ENCODE measurements around the gene MAPKAP1. TPM values are rescaled to one million over a fixed set of nuclear protein-coding genes. Genes with fewer than 3 reads are reported as not detected.

The MAPKAP1 gene
- total and polyA plus RNA-seq, 4 donors, result 32.2 to 58.4 (median 56.1) TPM

DNA sequence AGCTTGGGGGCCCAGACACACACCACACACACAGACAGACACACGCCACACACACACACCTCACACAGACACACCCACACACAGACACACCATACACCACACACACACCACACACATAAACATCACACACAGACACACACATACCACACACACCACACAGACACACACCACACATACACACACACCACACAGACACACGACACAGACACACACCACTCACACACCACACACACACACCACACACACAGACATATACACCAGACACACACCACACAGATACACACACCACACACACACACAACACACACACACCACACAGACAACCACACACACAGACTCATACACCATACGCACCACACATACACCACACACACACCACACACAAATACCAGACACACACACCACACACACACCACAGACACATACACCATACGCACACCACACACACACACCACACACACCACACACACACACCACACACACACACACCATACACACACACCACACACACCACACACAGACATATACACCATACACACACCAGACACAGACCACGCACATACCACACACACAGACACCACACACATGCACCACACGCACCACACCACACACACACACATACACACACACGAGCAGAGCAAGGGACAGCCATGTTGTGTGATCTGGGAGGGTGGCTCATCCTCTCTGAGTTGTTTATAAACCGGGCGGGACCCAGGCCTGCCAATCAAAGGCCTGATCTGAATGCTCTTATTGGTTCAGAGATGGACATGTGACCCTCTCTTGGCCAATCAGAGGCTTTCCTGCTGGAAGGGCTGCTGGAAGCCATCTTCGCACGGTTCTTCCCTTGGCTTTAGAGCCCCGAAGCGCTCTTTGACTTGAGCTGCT, 297.1 kb downstream of the MAPKAP1 start:
- 88% methylated on average over 13 of the region's 13 CpGs for WGBS, 2 donors
- no peaks in the 10 kb centered on the region for H3K27me3 ChIP-seq (ENCODE audit: control insufficient read depth in 1 of 2, insufficient read depth in 2 of 2, low read length in 1 of 2)
- H3K4me3 ChIP-seq (ENCODE audit: low read length in 2 of 2), result no peak overlapping the region
- intact Hi-C loops (cut with DNase I), result loop anchor here (2.0 to 5.0 kb wide), 5 partner anchors 221 to 987 kb away; no protein-coding TSS in a partner anchor
- no peaks in the 10 kb centered on the region for H3K4me1 ChIP-seq (ENCODE audit: control insufficient read depth in 1 of 2, insufficient read depth in 2 of 2, low read length in 2 of 2)
- no peaks in the 10 kb centered on the region for H3K36me3 ChIP-seq (ENCODE audit: control insufficient read depth in 1 of 2, insufficient read depth in 2 of 2, low read length in 1 of 2)
- no peak overlapping the region for H3K27ac ChIP-seq (ENCODE audit: low read depth in 1 of 2, low read length in 2 of 2)
- no peak for ATAC-seq (ENCODE audit: low FRiP score)
- no peaks in the 10 kb centered on the region for H3K9me3 ChIP-seq (ENCODE audit: control insufficient read depth, low read length)
- DNase-seq, result peak in 1 of 2 donors; percentile 38

DNA sequence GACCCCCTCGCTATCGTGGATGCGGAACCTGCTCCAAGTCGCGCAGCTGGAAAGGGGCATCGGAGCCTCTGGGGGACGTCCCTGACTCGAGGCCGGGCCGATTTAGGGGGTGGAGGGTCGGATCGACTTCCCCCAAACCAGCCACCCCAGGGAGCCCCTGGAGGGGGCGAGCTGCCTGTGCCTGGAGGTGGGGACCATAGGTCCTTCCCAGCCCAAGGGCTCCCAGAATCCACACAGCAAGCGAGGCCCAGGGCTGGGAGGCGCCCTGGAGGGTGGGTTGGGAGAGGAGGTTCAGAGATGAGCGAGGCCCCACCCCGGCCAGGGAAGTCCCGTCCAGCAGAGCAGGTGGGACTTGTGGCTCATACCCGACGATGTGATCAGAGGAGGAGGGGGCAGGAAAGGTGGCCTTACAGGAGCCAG, 297.8 kb downstream of the MAPKAP1 start:
- Histone ChIP-seq H3K4me3 (ENCODE audit: low read length in 2 of 2) (no peak overlapping the region), H3K9me3 (ENCODE audit: control insufficient read depth, low read length) (no peaks in the 10 kb centered on the region), H3K27me3 (ENCODE audit: control insufficient read depth in 1 of 2, insufficient read depth in 2 of 2, low read length in 1 of 2) (no peaks in the 10 kb centered on the region), H3K36me3 (ENCODE audit: control insufficient read depth in 1 of 2, insufficient read depth in 2 of 2, low read length in 1 of 2) (no peaks in the 10 kb centered on the region), H3K4me1 (ENCODE audit: control insufficient read depth in 1 of 2, insufficient read depth in 2 of 2, low read length in 2 of 2) (no peaks in the 10 kb centered on the region), H3K27ac (ENCODE audit: low read depth in 1 of 2, low read length in 2 of 2) (no peak overlapping the region)
- DNase-seq (peak in 1 of 2 donors; percentile 25), ATAC-seq (ENCODE audit: low FRiP score) (no peak)
- WGBS, 2 donors, result 87 to 89% methylated on average over 20 of the region's 20 CpGs
- intact Hi-C loops (cut with DNase I), result loop anchor here (2.0 to 5.0 kb wide), 5 partner anchors 222 to 988 kb away; no protein-coding TSS in a partner anchor

DNA sequence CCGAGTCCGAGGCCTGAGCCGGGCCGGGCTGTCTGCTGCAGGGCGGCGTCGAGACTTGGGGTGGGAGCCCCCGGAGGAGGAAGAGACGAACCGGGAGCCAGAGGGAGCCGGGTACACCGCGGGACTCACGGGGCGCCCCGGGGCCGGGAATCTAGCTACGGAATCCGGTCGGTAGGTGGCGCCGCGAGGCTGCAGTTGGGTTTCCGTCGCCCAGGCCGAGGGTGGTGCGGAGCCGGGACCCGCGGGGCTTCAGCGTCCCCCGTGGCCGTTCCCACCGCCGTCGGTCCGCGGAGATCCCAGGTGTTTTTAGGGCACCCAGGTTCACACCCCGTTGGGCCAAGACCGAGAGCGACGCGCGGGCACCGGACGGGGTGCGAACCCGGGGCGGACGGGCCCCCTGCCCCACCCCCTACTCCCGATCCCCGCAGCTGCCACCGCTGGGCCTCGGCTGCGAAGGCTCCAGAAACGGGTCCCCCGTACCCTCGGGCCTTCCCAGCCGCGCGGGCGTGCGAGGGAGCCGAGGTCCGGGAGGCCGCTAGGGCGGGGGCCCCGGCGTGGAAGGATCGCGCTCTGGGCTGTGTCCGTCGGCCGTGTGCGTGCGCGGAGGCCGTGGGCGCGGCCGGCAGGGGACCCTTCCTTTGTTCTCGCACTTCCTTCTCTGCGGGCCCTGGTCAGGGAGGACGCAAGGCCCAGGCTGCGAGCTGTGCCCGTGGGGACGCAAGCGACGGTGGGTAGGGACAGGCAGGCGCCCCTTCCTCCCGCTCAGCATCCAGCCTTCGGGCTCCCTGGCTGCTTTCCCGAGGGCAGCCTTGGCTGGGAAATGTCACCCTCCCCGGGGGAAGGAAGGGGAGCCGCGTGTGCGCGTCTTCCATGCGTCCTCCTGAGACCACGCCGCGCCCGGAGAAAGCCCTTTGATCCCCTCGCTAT, 298.8 kb downstream of the MAPKAP1 start:
- intact Hi-C loops (cut with DNase I), result loop anchor here (2.0 to 5.0 kb wide), 5 partner anchors 223 to 989 kb away; no protein-coding TSS in a partner anchor
- 4 to 5% methylated on average over 90 to 104 of the region's 104 CpGs for WGBS, 2 donors
- ATAC-seq (ENCODE audit: low FRiP score), result peak; percentile 87
- Histone ChIP-seq H3K9me3 (ENCODE audit: control insufficient read depth, low read length) (no peaks in the 10 kb centered on the region), H3K27ac (ENCODE audit: low read depth in 1 of 2, low read length in 2 of 2) (no peak overlapping the region), H3K4me1 (ENCODE audit: control insufficient read depth in 1 of 2, insufficient read depth in 2 of 2, low read length in 2 of 2) (no peaks in the 10 kb centered on the region), H3K36me3 (ENCODE audit: control insufficient read depth in 1 of 2, insufficient read depth in 2 of 2, low read length in 1 of 2) (no peaks in the 10 kb centered on the region), H3K4me3 (ENCODE audit: low read length in 2 of 2) (peak overlapping the region in 1 of 2 donors; percentile 19), H3K27me3 (ENCODE audit: control insufficient read depth in 1 of 2, insufficient read depth in 2 of 2, low read length in 1 of 2) (no peaks in the 10 kb centered on the region)
- DNase-seq, result peak; percentile 82 to 95

DNA sequence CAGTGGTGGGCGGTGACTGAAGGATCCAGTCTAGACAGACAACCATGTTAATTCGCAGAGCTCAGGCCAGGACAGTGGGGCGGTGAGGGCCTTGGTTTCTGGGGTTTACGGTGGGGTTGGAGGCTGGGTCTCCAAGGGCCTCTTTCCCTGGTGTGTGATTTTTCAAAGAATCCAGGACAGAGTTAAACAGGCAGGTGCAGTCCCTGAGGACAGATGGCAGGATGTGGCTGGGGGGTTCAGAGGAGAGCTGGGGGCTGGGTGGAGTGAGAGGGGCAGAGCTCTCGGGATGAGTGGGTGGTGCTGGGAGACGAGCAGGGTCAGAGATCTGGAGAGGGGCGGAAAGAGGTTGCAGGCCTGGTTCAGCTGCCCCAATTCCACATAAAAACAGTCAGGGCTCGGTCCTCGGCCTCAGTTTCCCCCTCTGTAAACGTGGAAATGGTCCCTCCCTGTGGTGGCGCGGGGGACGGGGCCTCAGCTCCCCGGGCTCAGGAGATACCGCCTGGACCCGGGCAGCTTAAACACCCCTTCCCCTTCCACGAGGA, 299.5 kb downstream of the MAPKAP1 start:
- no peaks in the 10 kb centered on the region for H3K9me3 ChIP-seq (ENCODE audit: control insufficient read depth, low read length)
- no peak overlapping the region for H3K4me3 ChIP-seq (ENCODE audit: low read length in 2 of 2)
- H3K27ac ChIP-seq (ENCODE audit: low read depth in 1 of 2, low read length in 2 of 2), result no peak overlapping the region
- ATAC-seq (ENCODE audit: low FRiP score), result peak; percentile 2
- H3K36me3 ChIP-seq (ENCODE audit: control insufficient read depth in 1 of 2, insufficient read depth in 2 of 2, low read length in 1 of 2), result no peaks in the 10 kb centered on the region
- no peaks in the 10 kb centered on the region for H3K27me3 ChIP-seq (ENCODE audit: control insufficient read depth in 1 of 2, insufficient read depth in 2 of 2, low read length in 1 of 2)
- 36 to 45% methylated on average over 12 to 17 of the region's 17 CpGs for WGBS, 2 donors
- intact Hi-C loops (cut with DNase I), result loop anchor here (5.0 kb wide), 3 partner anchors 225 to 990 kb away; no protein-coding TSS in a partner anchor
- DNase-seq, result peak in 1 of 2 donors; percentile 44
- H3K4me1 ChIP-seq (ENCODE audit: control insufficient read depth in 1 of 2, insufficient read depth in 2 of 2, low read length in 2 of 2), result no peaks in the 10 kb centered on the region

DNA sequence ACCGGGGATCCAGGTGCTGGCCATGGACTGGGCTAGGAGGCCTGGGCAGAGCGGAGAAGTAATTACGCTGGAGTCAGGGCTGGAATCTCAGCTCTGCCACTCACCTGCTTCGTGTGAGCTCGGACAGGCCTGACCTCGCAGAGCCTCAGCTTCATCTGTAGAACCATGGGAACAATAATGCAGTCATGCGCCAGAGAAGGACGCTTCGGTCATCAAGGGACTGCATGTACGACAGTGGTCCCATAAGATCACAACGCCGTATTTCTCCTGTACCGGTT, 300.3 kb downstream of the MAPKAP1 start:
- DNase-seq (no peak), ATAC-seq (ENCODE audit: low FRiP score) (no peak)
- no peak overlapping the region for H3K4me3 ChIP-seq (ENCODE audit: low read length in 2 of 2)
- H3K4me1 ChIP-seq (ENCODE audit: control insufficient read depth in 1 of 2, insufficient read depth in 2 of 2, low read length in 2 of 2), result no peaks in the 10 kb centered on the region
- H3K9me3 ChIP-seq (ENCODE audit: control insufficient read depth, low read length), result no peaks in the 10 kb centered on the region
- H3K36me3 ChIP-seq (ENCODE audit: control insufficient read depth in 1 of 2, insufficient read depth in 2 of 2, low read length in 1 of 2), result no peaks in the 10 kb centered on the region
- no peaks in the 10 kb centered on the region for H3K27me3 ChIP-seq (ENCODE audit: control insufficient read depth in 1 of 2, insufficient read depth in 2 of 2, low read length in 1 of 2)
- WGBS, 2 donors, result 96% methylated on average over 13 of the region's 13 CpGs
- intact Hi-C loops (cut with DNase I), result loop anchor here (5.0 kb wide), 3 partner anchors 226 to 991 kb away; no protein-coding TSS in a partner anchor
- no peak overlapping the region for H3K27ac ChIP-seq (ENCODE audit: low read depth in 1 of 2, low read length in 2 of 2)

DNA sequence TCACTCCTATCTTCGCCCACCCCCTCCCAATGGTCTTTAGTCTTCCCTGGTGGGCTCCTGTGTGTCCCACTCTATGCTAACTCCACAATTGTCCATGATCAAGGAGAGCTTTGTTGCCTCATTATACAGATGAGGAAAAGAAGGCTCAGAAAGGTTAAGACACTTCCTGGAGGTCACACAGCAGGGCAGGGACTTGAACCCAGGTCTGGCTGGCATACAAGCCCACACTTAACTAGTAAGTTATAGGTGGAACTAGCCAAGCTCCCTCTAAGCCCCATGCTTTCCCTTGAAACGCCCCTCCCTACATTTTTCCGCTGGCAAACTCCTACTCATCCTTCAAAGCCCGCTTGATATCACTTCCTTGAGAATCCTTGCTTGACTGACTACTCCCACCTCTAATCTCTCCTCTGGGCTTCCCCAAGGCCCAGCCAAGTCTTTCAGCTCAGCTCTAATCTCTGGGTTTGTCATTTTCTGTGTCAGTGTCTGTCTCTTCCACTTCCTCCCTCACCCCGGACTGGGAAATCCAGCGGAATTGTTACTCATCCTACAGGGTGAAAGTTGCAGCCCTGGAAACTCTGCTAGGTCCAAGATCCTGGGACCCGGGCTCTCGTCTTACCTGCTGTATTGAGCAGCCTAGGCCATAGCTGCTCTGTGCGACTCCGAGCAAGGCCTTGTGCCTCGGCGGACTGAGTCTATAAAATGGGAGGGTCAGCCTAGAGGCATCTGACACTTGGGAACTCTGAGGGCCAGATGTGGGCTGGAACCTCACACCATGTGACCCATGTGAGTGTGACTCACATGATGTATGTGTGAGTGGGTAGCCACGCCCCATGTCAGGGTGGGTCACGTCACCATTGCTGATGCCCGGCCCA, 300.8 kb downstream of the MAPKAP1 start:
- no peak for ATAC-seq (ENCODE audit: low FRiP score)
- no peaks in the 10 kb centered on the region for H3K4me1 ChIP-seq (ENCODE audit: control insufficient read depth in 1 of 2, insufficient read depth in 2 of 2, low read length in 2 of 2)
- no peaks in the 10 kb centered on the region for H3K9me3 ChIP-seq (ENCODE audit: control insufficient read depth, low read length)
- no peak overlapping the region for H3K27ac ChIP-seq (ENCODE audit: low read depth in 1 of 2, low read length in 2 of 2)
- DNase-seq, result peak in 1 of 2 donors; percentile 40
- no peak overlapping the region for H3K4me3 ChIP-seq (ENCODE audit: low read length in 2 of 2)
- H3K36me3 ChIP-seq (ENCODE audit: control insufficient read depth in 1 of 2, insufficient read depth in 2 of 2, low read length in 1 of 2), result no peaks in the 10 kb centered on the region
- no peaks in the 10 kb centered on the region for H3K27me3 ChIP-seq (ENCODE audit: control insufficient read depth in 1 of 2, insufficient read depth in 2 of 2, low read length in 1 of 2)
- intact Hi-C loops (cut with DNase I), result loop anchor here (5.0 kb wide), 3 partner anchors 226 to 991 kb away; no protein-coding TSS in a partner anchor
- WGBS, 2 donors, result 90 to 95% methylated on average over 15 of the region's 15 CpGs

DNA sequence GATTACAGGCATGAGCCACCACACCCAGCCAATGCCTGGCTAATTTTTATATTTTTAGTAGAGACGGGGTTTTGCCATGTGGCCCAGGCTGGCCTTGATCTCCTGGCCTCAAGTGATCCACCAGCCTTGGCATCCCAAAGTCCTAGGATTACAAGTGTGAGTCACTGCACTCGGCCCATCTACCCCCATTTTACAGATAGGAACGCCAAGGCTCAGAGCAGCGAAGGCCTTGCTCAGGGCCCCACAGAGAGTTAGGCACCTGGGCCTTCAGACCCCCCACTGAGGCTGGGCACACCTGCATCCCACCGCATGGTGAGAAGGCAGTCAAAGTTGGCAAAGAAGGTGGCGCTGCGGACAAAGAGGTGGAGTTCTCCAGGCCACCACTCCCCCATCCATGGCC, 302.3 kb downstream of the MAPKAP1 start:
- Histone ChIP-seq H3K36me3 (ENCODE audit: control insufficient read depth in 1 of 2, insufficient read depth in 2 of 2, low read length in 1 of 2) (no peaks in the 10 kb centered on the region), H3K4me3 (ENCODE audit: low read length in 2 of 2) (no peak overlapping the region), H3K4me1 (ENCODE audit: control insufficient read depth in 1 of 2, insufficient read depth in 2 of 2, low read length in 2 of 2) (no peaks in the 10 kb centered on the region), H3K9me3 (ENCODE audit: control insufficient read depth, low read length) (no peaks in the 10 kb centered on the region), H3K27me3 (ENCODE audit: control insufficient read depth in 1 of 2, insufficient read depth in 2 of 2, low read length in 1 of 2) (no peaks in the 10 kb centered on the region), H3K27ac (ENCODE audit: low read depth in 1 of 2, low read length in 2 of 2) (no peak overlapping the region)
- intact Hi-C loops (cut with DNase I), result loop anchor here (5.0 kb wide), 3 partner anchors 228 to 993 kb away; no protein-coding TSS in a partner anchor
- 87 to 96% methylated on average over 7 of the region's 7 CpGs for WGBS, 2 donors
- no peak for ATAC-seq (ENCODE audit: low FRiP score)
- DNase-seq, result peak in 1 of 2 donors; percentile 40

Measured in aorta (tissue), 5 donors.